H9 (cell line): ENCODE data around the gene NRXN3. TPM values are rescaled to one million over a fixed set of nuclear protein-coding genes. Genes with fewer than 3 reads are reported as not detected.

Experiments
- DNase-seq: peaks from one replicate; pipeline ENCODE4 v3.0.0-alpha.2; 2017
- H2AFZ ChIP-seq: one replicate; pipeline ENCODE4 v1.6.1; 2013; ENCODE audit warnings: mild to moderate bottlenecking, low read length, control low read depth, moderate library complexity
- H2AK5ac ChIP-seq: 2 replicates; pipeline ENCODE4 v1.6.1; 2013; ENCODE audit warnings: low read length, control low read depth, mixed read lengths; ENCODE audit not compliant: insufficient read length
- H2BK120ac ChIP-seq: one replicate; pipeline ENCODE4 v1.6.1; 2013; ENCODE audit warnings: low read depth, mild to moderate bottlenecking, low read length, control low read depth, inconsistent platforms; ENCODE audit not compliant: poor library complexity, severe bottlenecking
- H2BK12ac ChIP-seq: 2 replicates; pipeline ENCODE4 v1.6.1; 2013; ENCODE audit warnings: low read length, control low read depth, mixed read lengths, low read depth; ENCODE audit not compliant: insufficient read length
- H2BK15ac ChIP-seq: 2 replicates; pipeline ENCODE4 v1.6.1; 2013; ENCODE audit warnings: low read depth, low read length, control low read depth
- H2BK20ac ChIP-seq: one replicate; pipeline ENCODE4 v1.6.1; 2013; ENCODE audit warnings: low read depth, mild to moderate bottlenecking, low read length, control low read depth, inconsistent platforms; ENCODE audit not compliant: poor library complexity, severe bottlenecking
- H2BK5ac ChIP-seq: 2 replicates; pipeline ENCODE4 v1.6.1; 2013; ENCODE audit warnings: low read length, control low read depth, mixed read lengths; ENCODE audit not compliant: insufficient read length
- H3K14ac ChIP-seq: 2 replicates; pipeline ENCODE4 v1.6.1; 2013; ENCODE audit warnings: low read length, control low read depth; ENCODE audit not compliant: insufficient read depth
- H3K18ac ChIP-seq: 2 replicates; pipeline ENCODE4 v1.6.1; 2013; ENCODE audit warnings: low read depth, mild to moderate bottlenecking, mixed read lengths, low read length, control low read depth; ENCODE audit not compliant: insufficient read length
- H3K23ac ChIP-seq: 2 replicates; pipeline ENCODE4 v1.6.1; 2013; ENCODE audit warnings: low read length, control low read depth, mixed read lengths, low read depth; ENCODE audit not compliant: insufficient read length
- H3K23me2 ChIP-seq: 2 replicates; pipeline ENCODE4 v1.6.1; 2013; ENCODE audit warnings: low read depth, mild to moderate bottlenecking, mixed read lengths, low read length, control low read depth; ENCODE audit not compliant: insufficient read length, poor library complexity, severe bottlenecking
- H3K27ac ChIP-seq: 2 replicates; pipeline ENCODE4 v1.5.1; 2013; ENCODE audit warnings: low read length, control low read depth, mixed read lengths, low read depth; ENCODE audit not compliant: insufficient read length
- H3K27me3 ChIP-seq: 2 replicates; pipeline ENCODE4 v1.6.1; 2013; ENCODE audit warnings: low read length, control low read depth, inconsistent platforms; ENCODE audit not compliant: insufficient read depth
- H3K4ac ChIP-seq: 2 replicates; pipeline ENCODE4 v1.6.1; 2013; ENCODE audit warnings: low read depth, mild to moderate bottlenecking, control low read depth, inconsistent platforms, low read length, moderate library complexity
- H3K4me1 ChIP-seq: 2 replicates; pipeline ENCODE4 v1.6.1; 2013; ENCODE audit warnings: low read length, control low read depth, inconsistent platforms; ENCODE audit not compliant: insufficient read depth
- H3K4me2 ChIP-seq: 2 replicates; pipeline ENCODE4 v1.6.1; 2013; ENCODE audit warnings: low read length, control low read depth, mixed read lengths; ENCODE audit not compliant: insufficient read length, insufficient read depth
- H3K56ac ChIP-seq: 2 replicates; pipeline ENCODE4 v1.6.1; 2013; ENCODE audit warnings: low read depth, mild to moderate bottlenecking, mixed read lengths, low read length, control low read depth; ENCODE audit not compliant: insufficient read length
- H3K79me1 ChIP-seq: 2 replicates; pipeline ENCODE4 v1.6.1; 2013; ENCODE audit warnings: low read depth, mild to moderate bottlenecking, moderate library complexity, low read length, control low read depth, inconsistent platforms; ENCODE audit not compliant: insufficient read depth, poor library complexity, severe bottlenecking
- H3K79me2 ChIP-seq: 2 replicates; pipeline ENCODE4 v1.6.1; 2013; ENCODE audit warnings: low read length, control low read depth, inconsistent platforms; ENCODE audit not compliant: insufficient read depth
- H3K9ac ChIP-seq: 2 replicates; pipeline ENCODE4 v1.6.1; 2013; ENCODE audit warnings: low read length, control low read depth, mixed read lengths; ENCODE audit not compliant: insufficient read length; ENCODE audit errors: extremely low read depth
- H3K9me3 ChIP-seq: one replicate; pipeline ENCODE4 v1.6.1; 2013; ENCODE audit warnings: low read depth, low read length, inconsistent platforms; ENCODE audit not compliant: control insufficient read depth
- H3T11ph ChIP-seq: one replicate; pipeline ENCODE4 v1.6.1; 2013; ENCODE audit warnings: mild to moderate bottlenecking, low read length, control low read depth, inconsistent platforms
- H4K20me1 ChIP-seq: one replicate; pipeline ENCODE4 v1.6.1; 2013; ENCODE audit not compliant: control insufficient read depth, insufficient read length, insufficient read depth
- H4K5ac ChIP-seq: 2 replicates; pipeline ENCODE4 v1.6.1; 2013; ENCODE audit warnings: low read depth, mild to moderate bottlenecking, mixed read lengths, low read length, control low read depth; ENCODE audit not compliant: insufficient read length
- H4K8ac ChIP-seq: replicated peaks from 2 replicates; pipeline ENCODE4 v1.6.1; 2013; ENCODE audit warnings: low read length, control low read depth, mixed read lengths, low read depth; ENCODE audit not compliant: insufficient read length
- H4K91ac ChIP-seq: 2 replicates; pipeline ENCODE4 v1.6.1; 2013; ENCODE audit warnings: low read depth, mild to moderate bottlenecking, moderate library complexity, mixed read lengths, low read length, control low read depth; ENCODE audit not compliant: insufficient read length
- H3K27ac Mint-ChIP-seq, 3 experiments: 2 replicates in 2 of 3; 3 replicates in 1 of 3; pipeline ENCODE4 v1.8.0; 2020 to 2021; ENCODE audit warnings: mixed read lengths in 3 of 3, mild to moderate bottlenecking in 1 of 3, moderate library complexity in 1 of 3
- H3K27me3 Mint-ChIP-seq: 2 replicates; pipeline ENCODE4 v1.8.0; 2021; ENCODE audit warnings: low read depth, mild to moderate bottlenecking, moderate library complexity, mixed read lengths
- H3K36me3 Mint-ChIP-seq, 3 experiments: 2 replicates in 2 of 3; 3 replicates in 1 of 3; pipeline ENCODE4 v1.8.0; 2020 to 2021; ENCODE audit warnings: low read depth in 3 of 3, mixed read lengths in 3 of 3; ENCODE audit not compliant: insufficient read depth in 1 of 3
- H3K4me1 Mint-ChIP-seq, 2 experiments: 2 replicates each; pipeline ENCODE4 v1.8.0; 2020; ENCODE audit warnings: mixed read lengths in 2 of 2
- H3K4me3 Mint-ChIP-seq, 2 experiments: 2 replicates in 1 of 2; 3 replicates in 1 of 2; pipeline ENCODE4 v1.8.0; 2020 to 2021; ENCODE audit warnings: mild to moderate bottlenecking in 2 of 2, mixed read lengths in 2 of 2, moderate library complexity in 1 of 2
- H3K9me3 Mint-ChIP-seq, 2 experiments: 2 replicates in 1 of 2; 3 replicates in 1 of 2; pipeline ENCODE4 v1.8.0; 2020; ENCODE audit warnings: mild to moderate bottlenecking in 2 of 2, mixed read lengths in 2 of 2, moderate library complexity in 1 of 2
- WGBS: extraction: QIAGEN DNeasy Blood & Tissue Kit; methylation state at CpG from one replicate; pipeline ENCODE4 v1.1.7; 2013; ENCODE audit warnings: missing lambda C conversion rate, low lambda C conversion rate, mixed read lengths; ENCODE audit not compliant: insufficient read length; ENCODE audit errors: extremely low coverage; 5-methylcytosine and 5-hydroxymethylcytosine counted together
- total RNA-seq: library from RNA; stranded (reverse); gene quantifications from 2 replicates; pipeline ENCODE4 v1.2.1, GENCODE V29; 2021
- TF ChIP-seq, protein P1 (sequence below): fragments of 200-600 bp; sonication (generic); conservative IDR thresholded peaks from 3 replicates; pipeline ENCODE4 v1.8.0; 2021; ENCODE audit warnings: antibody characterized with exemption, mild to moderate bottlenecking

The NRXN3 gene
- total RNA-seq, 1 experiment from 2014 or later, result 1.8 TPM

- Histone ChIP-seq H4K20me1 (no peaks in the 10 kb centered on the region), H3K23me2 (no peaks in the 10 kb centered on the region), H2BK15ac (no peak overlapping the region), H3K18ac (no peak overlapping the region), H2BK120ac (no peak overlapping the region), H2AFZ (no peak overlapping the region), H4K91ac (no peak overlapping the region), H3K23ac (no peak overlapping the region), H2AK5ac (no peak overlapping the region), H3K9ac (no peak overlapping the region), H3K14ac (no peak overlapping the region), H2BK5ac (no peak overlapping the region), H2BK12ac (no peak overlapping the region), H3K4me1 (peaks cover 2% of the 10 kb centered on the region), H4K5ac (no peak overlapping the region), H4K8ac (no peak overlapping the region), H2BK20ac (no peak overlapping the region), H3K27ac (no peak overlapping the region), H3K79me1 (no peaks in the 10 kb centered on the region), H3K9me3 (no peaks in the 10 kb centered on the region), H3T11ph (no peak overlapping the region), H3K27me3 (no peaks in the 10 kb centered on the region), H3K4me2 (no peak overlapping the region), H3K4ac (no peak overlapping the region), H3K56ac (no peak overlapping the region), H3K79me2 (no peaks in the 10 kb centered on the region)
- DNase-seq, result no peak
- Mint-ChIP-seq H3K27ac (no peak overlapping the region), H3K9me3 (no peaks in the 10 kb centered on the region), H3K27me3 (no peaks in the 10 kb centered on the region), H3K36me3 (no peaks in the 10 kb centered on the region), H3K4me1 (peaks cover 31 to 33% of the 10 kb centered on the region in 2 experiments), H3K4me3 (no peak overlapping the region)
- no CpG with 5 or more reads among the region's 1 CpG for WGBS
- TF ChIP-seq, protein P1, sequence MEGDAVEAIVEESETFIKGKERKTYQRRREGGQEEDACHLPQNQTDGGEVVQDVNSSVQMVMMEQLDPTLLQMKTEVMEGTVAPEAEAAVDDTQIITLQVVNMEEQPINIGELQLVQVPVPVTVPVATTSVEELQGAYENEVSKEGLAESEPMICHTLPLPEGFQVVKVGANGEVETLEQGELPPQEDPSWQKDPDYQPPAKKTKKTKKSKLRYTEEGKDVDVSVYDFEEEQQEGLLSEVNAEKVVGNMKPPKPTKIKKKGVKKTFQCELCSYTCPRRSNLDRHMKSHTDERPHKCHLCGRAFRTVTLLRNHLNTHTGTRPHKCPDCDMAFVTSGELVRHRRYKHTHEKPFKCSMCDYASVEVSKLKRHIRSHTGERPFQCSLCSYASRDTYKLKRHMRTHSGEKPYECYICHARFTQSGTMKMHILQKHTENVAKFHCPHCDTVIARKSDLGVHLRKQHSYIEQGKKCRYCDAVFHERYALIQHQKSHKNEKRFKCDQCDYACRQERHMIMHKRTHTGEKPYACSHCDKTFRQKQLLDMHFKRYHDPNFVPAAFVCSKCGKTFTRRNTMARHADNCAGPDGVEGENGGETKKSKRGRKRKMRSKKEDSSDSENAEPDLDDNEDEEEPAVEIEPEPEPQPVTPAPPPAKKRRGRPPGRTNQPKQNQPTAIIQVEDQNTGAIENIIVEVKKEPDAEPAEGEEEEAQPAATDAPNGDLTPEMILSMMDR, result no peak
Observed at GRCh38 chr14:79370969-79371368, 1200.8 kb downstream of the NRXN3 start.
